Measurements from ENCODE around the gene LIN9. TPM values are rescaled to one million over a fixed set of nuclear protein-coding genes. Genes with fewer than 3 reads are reported as not detected.

The LIN9 gene
- polyA plus RNA-seq, 1 experiment, result 2.1 TPM

DNA sequence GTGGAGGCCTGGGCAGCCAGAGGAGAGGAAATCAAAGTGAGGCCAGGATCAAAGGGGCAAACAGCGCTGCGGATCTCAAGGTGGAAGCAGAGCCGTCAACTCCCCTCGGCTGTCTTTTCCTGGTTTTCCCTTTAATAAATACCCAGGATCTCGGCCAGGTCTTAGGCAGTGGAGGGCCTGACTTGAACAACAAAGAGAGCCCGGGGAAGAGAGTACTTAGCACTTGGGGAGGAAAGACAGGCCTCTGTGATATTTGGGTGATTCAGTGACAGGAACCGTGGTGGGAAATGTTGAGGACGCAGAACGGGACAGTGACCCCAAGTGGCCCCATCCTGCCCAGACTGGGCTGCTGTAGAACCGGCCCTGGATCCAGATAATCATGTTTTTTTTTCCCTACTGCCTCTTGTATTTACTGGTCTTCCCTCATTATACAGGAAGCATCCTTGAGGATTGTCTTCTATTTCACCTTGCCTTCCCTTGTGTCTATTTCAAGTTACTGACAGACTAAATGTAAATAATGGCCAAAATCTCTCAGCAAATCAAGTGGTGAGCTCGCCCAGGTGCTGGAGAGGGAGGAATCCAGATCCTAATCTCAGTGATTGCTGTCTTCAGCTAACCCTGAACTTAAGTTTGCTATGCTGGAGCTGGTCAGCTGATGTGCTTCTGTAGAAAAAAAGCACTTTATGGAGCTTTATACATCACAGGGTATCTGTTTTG lies 88.3 kb downstream of the LIN9 start:
- TF ChIP-seq, protein P1, sequence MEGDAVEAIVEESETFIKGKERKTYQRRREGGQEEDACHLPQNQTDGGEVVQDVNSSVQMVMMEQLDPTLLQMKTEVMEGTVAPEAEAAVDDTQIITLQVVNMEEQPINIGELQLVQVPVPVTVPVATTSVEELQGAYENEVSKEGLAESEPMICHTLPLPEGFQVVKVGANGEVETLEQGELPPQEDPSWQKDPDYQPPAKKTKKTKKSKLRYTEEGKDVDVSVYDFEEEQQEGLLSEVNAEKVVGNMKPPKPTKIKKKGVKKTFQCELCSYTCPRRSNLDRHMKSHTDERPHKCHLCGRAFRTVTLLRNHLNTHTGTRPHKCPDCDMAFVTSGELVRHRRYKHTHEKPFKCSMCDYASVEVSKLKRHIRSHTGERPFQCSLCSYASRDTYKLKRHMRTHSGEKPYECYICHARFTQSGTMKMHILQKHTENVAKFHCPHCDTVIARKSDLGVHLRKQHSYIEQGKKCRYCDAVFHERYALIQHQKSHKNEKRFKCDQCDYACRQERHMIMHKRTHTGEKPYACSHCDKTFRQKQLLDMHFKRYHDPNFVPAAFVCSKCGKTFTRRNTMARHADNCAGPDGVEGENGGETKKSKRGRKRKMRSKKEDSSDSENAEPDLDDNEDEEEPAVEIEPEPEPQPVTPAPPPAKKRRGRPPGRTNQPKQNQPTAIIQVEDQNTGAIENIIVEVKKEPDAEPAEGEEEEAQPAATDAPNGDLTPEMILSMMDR (IDR thresholded peaks at IDR 0.05; ENCODE audit: insufficient read depth, low read depth, low read length), result no peak
- H3K36me3 ChIP-seq (ENCODE audit: control insufficient read depth, insufficient read depth, low read length), result no peaks in the 10 kb centered on the region
- CTCF ChIA-PET, result interaction anchor here (0.7 kb wide), 1 partner anchor 23 kb away, joined by 3 read pairs; no protein-coding TSS in a partner anchor

DNA sequence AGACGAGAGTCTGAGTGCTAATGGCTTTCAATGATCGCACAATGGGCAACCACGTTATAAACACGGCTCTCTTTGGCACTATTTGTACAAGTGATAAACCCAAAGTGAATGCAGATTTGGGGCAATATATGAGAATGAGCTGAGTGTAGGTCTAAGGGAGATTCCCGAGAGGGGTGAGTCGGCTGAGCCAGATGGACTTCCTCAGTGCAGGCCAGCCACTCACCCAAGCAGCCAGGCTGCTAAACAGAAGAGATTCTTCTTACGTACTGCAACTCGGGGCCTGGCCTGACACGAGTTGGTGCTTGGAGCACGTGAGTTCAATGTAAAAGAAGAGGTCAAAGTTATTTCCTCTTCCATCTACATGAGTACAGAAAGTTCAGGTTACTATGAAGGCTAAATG lies 91.7 kb downstream of the LIN9 start:
- Histone ChIP-seq H3K4me3 (ENCODE audit: low read depth, low read length) (no peak overlapping the region), H3K27me3 (ENCODE audit: control insufficient read depth, insufficient read depth, low read length) (peaks cover 1% of the 10 kb centered on the region; the same call in 1 of the 2 replicates), H3K36me3 (ENCODE audit: control insufficient read depth, insufficient read depth, low read length) (no peaks in the 10 kb centered on the region)
- TF ChIP-seq, protein P1 (IDR thresholded peaks at IDR 0.05; ENCODE audit: insufficient read depth, low read depth, low read length), result no peak
- DNase-seq (ENCODE audit: low read depth), result no peak
- ChIA-PET CTCF (no interaction called here), POLR2A (no interaction called here)

More for the DNA sequence above, 88.3 kb downstream of the LIN9 start:
- Histone ChIP-seq H3K4me3 (ENCODE audit: low read depth, low read length) (no peak overlapping the region), H3K27me3 (ENCODE audit: control insufficient read depth, insufficient read depth, low read length) (peaks cover 7% of the 10 kb centered on the region; the same call in 1 of the 2 replicates)
- POLR2A ChIA-PET, result no interaction called here
- DNase-seq (ENCODE audit: low read depth), result no peak

DNA sequence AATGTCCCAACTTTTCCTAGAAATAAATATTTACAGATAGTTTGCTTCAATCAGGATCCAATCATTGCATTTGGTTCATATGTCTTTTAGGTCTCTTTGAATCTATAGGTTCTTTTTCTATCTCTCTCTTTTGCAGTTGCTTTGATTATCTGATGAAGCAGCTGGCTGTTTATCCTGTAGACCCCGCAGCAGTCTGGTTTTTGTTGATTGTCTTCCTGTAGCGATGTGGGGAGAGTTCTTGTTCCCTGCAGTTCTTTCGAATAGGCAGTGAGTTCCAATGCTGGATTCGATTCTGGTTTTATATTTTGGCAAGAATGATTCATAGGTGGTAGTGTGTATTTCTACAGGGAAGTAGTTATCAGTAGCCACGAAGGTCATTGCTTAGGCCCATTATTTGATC lies 92.9 kb downstream of the LIN9 start:
- no peak for DNase-seq (ENCODE audit: low read depth)
- TF ChIP-seq, protein P1 (IDR thresholded peaks at IDR 0.05; ENCODE audit: insufficient read depth, low read depth, low read length), result no peak
- ChIA-PET POLR2A (no interaction called here), CTCF (no interaction called here)
- H3K36me3 ChIP-seq (ENCODE audit: control insufficient read depth, insufficient read depth, low read length), result no peaks in the 10 kb centered on the region
- no peak overlapping the region for H3K4me3 ChIP-seq (ENCODE audit: low read depth, low read length)
- no peaks in the 10 kb centered on the region; the same call in 1 of the 2 replicates for H3K27me3 ChIP-seq (ENCODE audit: control insufficient read depth, insufficient read depth, low read length)

DNA sequence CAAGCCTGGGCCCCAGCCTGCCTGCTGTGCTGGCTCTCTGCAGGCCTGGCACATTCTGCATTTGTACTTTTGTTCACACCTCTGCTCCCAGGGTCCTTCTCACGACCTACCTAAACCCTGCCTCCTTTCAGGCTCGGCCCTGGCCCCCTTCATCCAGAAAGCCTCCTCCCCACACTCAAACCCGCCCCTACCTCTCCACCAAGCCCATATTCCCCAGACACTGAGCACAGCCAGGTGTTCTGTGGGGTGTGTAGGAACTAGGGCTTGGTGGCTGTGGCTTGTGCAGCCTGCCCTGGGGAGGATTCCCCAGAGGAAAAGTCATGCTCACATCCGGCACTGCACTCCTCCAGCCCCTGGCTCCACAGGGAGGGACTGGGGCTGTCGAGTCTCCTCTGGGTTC lies 93.7 kb downstream of the LIN9 start:
- TF ChIP-seq, protein P1 (IDR thresholded peaks at IDR 0.05; ENCODE audit: insufficient read depth, low read depth, low read length), result no peak
- ChIA-PET POLR2A (no interaction called here), CTCF (interaction anchor here (0.9 kb wide), 1 partner anchor 12 kb away, joined by 3 read pairs; no protein-coding TSS in a partner anchor)
- no peak overlapping the region for H3K4me3 ChIP-seq (ENCODE audit: low read depth, low read length)
- H3K36me3 ChIP-seq (ENCODE audit: control insufficient read depth, insufficient read depth, low read length), result no peaks in the 10 kb centered on the region
- peaks cover 1% of the 10 kb centered on the region for H3K27me3 ChIP-seq (ENCODE audit: control insufficient read depth, insufficient read depth, low read length)
- DNase-seq (ENCODE audit: low read depth), result no peak

DNA sequence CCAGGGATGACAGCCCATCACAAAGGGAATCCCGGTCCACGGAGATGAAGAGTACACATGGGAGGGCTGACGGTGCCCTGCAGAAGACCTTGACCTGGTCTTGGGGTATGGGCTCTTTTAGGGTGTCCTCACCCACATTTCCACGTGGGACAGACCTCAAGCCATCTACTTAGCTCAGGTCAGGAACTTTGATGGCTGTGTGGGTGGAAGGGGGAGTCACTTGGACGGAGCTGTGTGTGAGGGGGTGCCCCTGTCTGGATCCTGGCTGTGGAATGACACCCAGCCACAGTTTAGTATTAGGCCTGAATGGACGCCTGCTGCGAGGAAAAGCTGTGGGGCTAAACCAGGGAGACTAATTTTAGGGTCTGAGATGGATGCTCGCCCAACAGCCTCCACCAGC lies 96.4 kb downstream of the LIN9 start:
- ChIA-PET POLR2A (no interaction called here), CTCF (interaction anchor here (0.6 to 3.7 kb wide), 3 partner anchors 87 to 706 kb away, joined by 3 to 9 read pairs (median 3); no protein-coding TSS in a partner anchor)
- DNase-seq (ENCODE audit: low read depth), result no peak
- Histone ChIP-seq H3K36me3 (ENCODE audit: control insufficient read depth, insufficient read depth, low read length) (no peaks in the 10 kb centered on the region), H3K4me3 (ENCODE audit: low read depth, low read length) (no peak overlapping the region), H3K27me3 (ENCODE audit: control insufficient read depth, insufficient read depth, low read length) (peaks cover 8% of the 10 kb centered on the region)
- TF ChIP-seq, protein P1 (IDR thresholded peaks at IDR 0.05; ENCODE audit: insufficient read depth, low read depth, low read length), result no peak
